Neural cell (in vitro differentiated cells): ENCODE measurements around the gene RYR3. TPM values are rescaled to one million over a fixed set of nuclear protein-coding genes. Genes with fewer than 3 reads are reported as not detected.

Experiments
- H2AFZ ChIP-seq: fragments of 200-600, 300-800 bp; sonication (generic), shearing (Covaris generic); 2 replicates; pipeline ENCODE4 v1.6.0; 2014; ENCODE audit warnings: low read depth, mild to moderate bottlenecking, antibody characterized with exemption, low read length, moderate library complexity
- H3F3A ChIP-seq: fragments of 200-600 bp; shearing (Covaris generic); 2 replicates; pipeline ENCODE4 v1.6.1; 2016; ENCODE audit warnings: mild to moderate bottlenecking, moderate library complexity, mixed read lengths, antibody characterized with exemption, low read length; ENCODE audit not compliant: insufficient read depth, poor library complexity, severe bottlenecking
- H3K27ac ChIP-seq: fragments of 200-600, 300-800 bp; sonication (generic), shearing (Covaris generic); 2 replicates; pipeline ENCODE4 v1.5.1; 2014; ENCODE audit warnings: mild to moderate bottlenecking, low read length, moderate library complexity
- H3K27me3 ChIP-seq: fragments of 300-800, 200-600 bp; sonication (generic), shearing (Covaris generic); 2 replicates; pipeline ENCODE4 v1.6.0; 2014; ENCODE audit warnings: mild to moderate bottlenecking, low read depth, low read length, moderate library complexity; ENCODE audit not compliant: insufficient read depth
- H3K36me3 ChIP-seq: fragments of 300-800, 200-600 bp; sonication (generic), shearing (Covaris generic); 2 replicates; pipeline ENCODE4 v1.5.1; 2014; ENCODE audit warnings: mild to moderate bottlenecking, antibody characterized with exemption, low read length, moderate library complexity; ENCODE audit not compliant: insufficient read depth
- H3K4me2 ChIP-seq: fragments of 300-800, 200-600 bp; sonication (generic), shearing (Covaris generic); 2 replicates; pipeline ENCODE4 v1.6.0; 2014; ENCODE audit warnings: mild to moderate bottlenecking, low read length
- H3K4me3 ChIP-seq: fragments of 300-800, 200-600 bp; sonication (generic), shearing (Covaris generic); 2 replicates; pipeline ENCODE4 v1.5.1; 2014; ENCODE audit warnings: mild to moderate bottlenecking, low read length, moderate library complexity
- H3K79me2 ChIP-seq: fragments of 200-600 bp; shearing (Covaris generic); replicated peaks from 2 replicates; pipeline ENCODE4 v1.6.0; 2014; ENCODE audit warnings: mild to moderate bottlenecking, low read length, moderate library complexity; ENCODE audit not compliant: insufficient read depth
- H3K9ac ChIP-seq: fragments of 300-800, 200-600 bp; sonication (generic), shearing (Covaris generic); 2 replicates; pipeline ENCODE4 v1.6.1; 2016; ENCODE audit warnings: mild to moderate bottlenecking, low read length, mixed read lengths
- H3K9me2 ChIP-seq: fragments of 200-600 bp; shearing (Covaris generic); 2 replicates; pipeline ENCODE4 v1.6.1; 2016; ENCODE audit warnings: mild to moderate bottlenecking, low read length, mixed read lengths; ENCODE audit not compliant: insufficient read depth
- H3K9me3 ChIP-seq: fragments of 200-600, 300-800 bp; sonication (generic), shearing (Covaris generic); 2 replicates; pipeline ENCODE4 v1.6.1; 2016; ENCODE audit warnings: mild to moderate bottlenecking, mixed run types, low read length, moderate library complexity, mixed read lengths
- H4K20me1 ChIP-seq: fragments of 200-600 bp; shearing (Covaris generic); 2 replicates; pipeline ENCODE4 v1.6.1; 2016; ENCODE audit warnings: mild to moderate bottlenecking, mixed run types; ENCODE audit not compliant: insufficient read depth
- CTCF ChIP-seq: fragments of 450-650 bp; IDR thresholded peaks from 2 replicates; pipeline ENCODE4 v1.5.1; 2014; ENCODE audit warnings: antibody characterized with exemption, mild to moderate bottlenecking, moderate library complexity; ENCODE audit not compliant: poor library complexity, severe bottlenecking
- EP300 ChIP-seq: fragments of 450-650 bp; conservative IDR thresholded peaks from 2 replicates; pipeline ENCODE4 v1.6.1; 2014; ENCODE audit warnings: antibody characterized with exemption, mild to moderate bottlenecking, moderate library complexity; ENCODE audit not compliant: poor library complexity, severe bottlenecking
- EZH2 ChIP-seq: fragments of 200-600, 300-800 bp; shearing (Covaris generic), sonication (generic); IDR thresholded peaks from 2 replicates; pipeline ENCODE4 v1.6.1; 2014; ENCODE audit warnings: antibody characterized with exemption, low read length, borderline replicate concordance, mild to moderate bottlenecking; ENCODE audit not compliant: insufficient read depth, poor library complexity, severe bottlenecking
- MXI1 ChIP-seq: fragments of 450-650 bp; conservative IDR thresholded peaks from 2 replicates; pipeline ENCODE4 v1.6.1; 2014; ENCODE audit warnings: antibody characterized with exemption, mild to moderate bottlenecking; ENCODE audit not compliant: poor library complexity, severe bottlenecking
- POLR2AphosphoS5 ChIP-seq: IDR thresholded peaks from 2 replicates; pipeline ENCODE4 v1.6.1; 2012
- RAD21 ChIP-seq: fragments of 450-650 bp; conservative IDR thresholded peaks from 2 replicates; pipeline ENCODE4 v1.6.1; 2014; ENCODE audit warnings: antibody characterized with exemption, mild to moderate bottlenecking, moderate library complexity
- REST ChIP-seq: IDR thresholded peaks from 2 replicates; pipeline ENCODE4 v1.6.1; 2012; ENCODE audit warnings: borderline replicate concordance
- SMC3 ChIP-seq: fragments of 450-650 bp; conservative IDR thresholded peaks from 2 replicates; pipeline ENCODE4 v1.6.1; 2014; ENCODE audit warnings: antibody characterized with exemption, mild to moderate bottlenecking, moderate library complexity; ENCODE audit not compliant: poor library complexity
- TAF1 ChIP-seq: IDR thresholded peaks from 2 replicates; pipeline ENCODE4 v1.6.1; 2012; ENCODE audit warnings: low read depth
- polyA plus RNA-seq: library from polyadenylated mRNA; depleted of rRNA; stranded (reverse); fragments of >200 nt; gene quantifications from 2 replicates; pipeline ENCODE4 v1.2.3, GENCODE V29; 2014

The RYR3 gene
- polyA plus RNA-seq, 1 donor from 2014 or later = 12.6 TPM

GRCh38 chr15:33526532-33526931 is 215.8 kb downstream of the RYR3 start:
- Histone ChIP-seq H2AFZ (no peak overlapping the region), H3F3A (no peaks in the 10 kb centered on the region), H3K9me2 (no peaks in the 10 kb centered on the region), H3K4me3 (no peak overlapping the region), H3K36me3 (no peaks in the 10 kb centered on the region), H3K9ac (no peak overlapping the region), H3K9me3 (no peaks in the 10 kb centered on the region), H3K79me2 (no peaks in the 10 kb centered on the region), H3K27ac (no peak overlapping the region), H4K20me1 (no peaks in the 10 kb centered on the region), H3K27me3 (no peaks in the 10 kb centered on the region), H3K4me2 (no peak overlapping the region)
- no peak for TF ChIP-seq EZH2
- TF ChIP-seq REST = no peak
- no peak for TF ChIP-seq TAF1
- no peak for TF ChIP-seq EP300
- TF ChIP-seq RAD21 = no peak
- TF ChIP-seq POLR2AphosphoS5 = no peak
- no peak for TF ChIP-seq SMC3
- TF ChIP-seq CTCF = no peak
- TF ChIP-seq MXI1 = no peak

- Histone ChIP-seq H3K27me3 (no peaks in the 10 kb centered on the region), H3K9me3 (no peaks in the 10 kb centered on the region), H3K4me3 (no peak overlapping the region), H3K9ac (no peak overlapping the region), H3K79me2 (no peaks in the 10 kb centered on the region), H3K4me2 (no peak overlapping the region), H3K27ac (no peak overlapping the region), H2AFZ (no peak overlapping the region), H4K20me1 (no peaks in the 10 kb centered on the region), H3K36me3 (no peaks in the 10 kb centered on the region), H3K9me2 (no peaks in the 10 kb centered on the region), H3F3A (no peaks in the 10 kb centered on the region)
- no peak for TF ChIP-seq SMC3
- no peak for TF ChIP-seq CTCF
- TF ChIP-seq MXI1 = no peak
- TF ChIP-seq REST = no peak
- TF ChIP-seq EZH2 = no peak
- no peak for TF ChIP-seq TAF1
- no peak for TF ChIP-seq EP300
- TF ChIP-seq POLR2AphosphoS5 = no peak
- no peak for TF ChIP-seq RAD21
Measured at GRCh38 chr15:33533197-33533596, 222.4 kb downstream of the RYR3 start.
